ENCODE measurements around the gene DLGAP4. TPM values are rescaled to one million over a fixed set of nuclear protein-coding genes. Genes with fewer than 3 reads are reported as not detected.

DLGAP4 gene
- total RNA-seq, 2 donors from 2014 or later: 43.3 to 70.7 TPM

DNA sequence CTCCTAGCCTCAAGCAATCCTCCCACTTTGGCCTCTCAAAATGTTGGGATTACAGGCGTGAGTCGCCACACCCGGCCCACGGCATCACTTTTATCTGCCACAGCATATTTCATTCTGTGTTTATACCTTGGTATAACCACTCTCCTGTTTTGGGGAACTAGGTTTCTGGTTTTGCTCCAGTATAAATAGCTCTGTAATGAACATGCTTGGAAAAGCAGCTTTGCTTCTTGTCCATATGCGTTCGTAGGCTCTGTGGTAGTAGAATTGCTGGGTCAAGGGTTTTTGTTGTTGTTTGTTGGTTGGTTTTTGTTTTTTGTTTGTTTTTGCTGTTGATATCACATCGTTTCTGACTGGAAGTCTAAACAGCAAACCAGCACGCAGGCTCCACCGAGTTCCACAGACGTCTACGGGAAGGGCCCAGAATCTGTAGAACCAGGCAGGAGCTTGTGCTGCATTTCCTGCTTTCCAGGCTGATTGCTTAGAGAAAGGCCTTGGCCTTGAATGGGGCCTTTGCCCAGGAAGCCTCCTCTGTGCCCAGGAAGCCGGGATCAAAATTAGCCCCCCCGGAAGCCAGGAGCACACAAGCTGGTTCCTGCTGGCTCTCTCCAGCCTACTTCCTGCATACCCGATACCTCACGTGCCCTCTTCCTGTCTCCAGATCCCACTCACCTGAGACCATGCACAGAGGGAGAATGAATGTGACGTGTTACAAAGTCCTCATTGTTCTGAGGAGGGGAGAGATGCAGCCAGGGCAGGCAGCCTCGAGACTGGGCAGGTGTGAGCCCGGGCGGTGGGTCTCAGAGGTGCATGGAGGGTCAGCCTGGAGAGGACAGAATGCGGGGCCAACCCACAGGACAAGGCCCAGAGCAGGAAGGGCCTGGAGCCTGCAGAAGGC is 35.1 kb upstream of the DLGAP4 start:
- Mint-ChIP-seq H3K9me3 (no peaks in the 10 kb centered on the region), H3K36me3 (no peaks in the 10 kb centered on the region), H3K4me1 (ENCODE audit: low read depth in 2 of 2) (no peaks in the 10 kb centered on the region), H3K27me3 (no peaks in the 10 kb centered on the region), H3K27ac (no peak overlapping the region), H3K4me3 (no peak overlapping the region)
- no peak for DNase-seq (ENCODE audit: low spot score)
- no peak for ATAC-seq

DNA sequence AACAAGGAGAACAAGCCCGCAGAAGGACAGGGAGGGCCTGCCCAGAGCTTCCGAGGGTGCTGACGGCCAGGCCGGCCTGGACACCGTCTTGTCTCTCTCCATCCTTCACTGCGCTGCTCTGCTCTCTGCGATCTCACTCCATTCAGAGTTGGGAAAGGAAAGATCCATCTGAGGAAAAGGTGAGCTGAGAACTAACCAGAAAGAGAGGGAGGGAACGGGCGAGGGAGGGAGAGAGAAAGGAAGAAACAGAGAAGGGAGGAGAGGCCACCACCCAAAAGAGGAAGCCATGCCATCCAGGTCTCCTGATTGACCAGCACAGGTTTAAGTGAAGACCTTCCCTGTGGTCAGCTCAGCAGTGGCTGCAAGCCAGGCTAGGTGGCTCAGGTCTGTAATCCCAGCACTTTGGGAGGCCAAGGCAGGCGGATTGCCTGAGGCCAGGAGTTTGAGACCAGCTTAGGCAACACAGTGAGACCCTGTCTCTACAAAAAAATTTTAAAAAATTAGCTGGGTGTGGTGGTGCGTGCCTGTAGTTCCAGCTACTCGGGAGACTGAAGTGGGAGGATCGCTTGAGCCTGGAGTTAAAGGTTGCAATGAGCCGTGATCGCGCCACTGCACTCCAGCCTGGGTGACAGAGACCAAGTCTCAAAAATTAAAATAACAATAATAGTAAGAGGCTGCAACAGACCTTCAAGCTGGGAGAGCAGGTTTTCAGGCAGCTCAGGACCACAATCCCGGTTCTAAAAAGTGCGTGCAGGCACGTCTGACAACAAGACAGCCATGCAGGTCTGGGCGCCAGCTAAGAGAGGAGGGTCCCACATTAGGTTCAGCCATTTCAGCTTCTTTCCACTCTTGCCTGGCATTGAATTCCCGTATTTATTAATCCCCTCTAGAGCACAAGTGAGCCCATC is 34.2 kb upstream of the DLGAP4 start:
- H3K4me1 Mint-ChIP-seq (ENCODE audit: low read depth in 2 of 2): no peaks in the 10 kb centered on the region
- no peaks in the 10 kb centered on the region for H3K9me3 Mint-ChIP-seq
- no peak overlapping the region for H3K4me3 Mint-ChIP-seq
- no peaks in the 10 kb centered on the region for H3K36me3 Mint-ChIP-seq
- DNase-seq (ENCODE audit: low spot score): no peak
- no peak for ATAC-seq
- no peak overlapping the region for H3K27ac Mint-ChIP-seq
- H3K27me3 Mint-ChIP-seq: peaks cover 0 to 2% of the 10 kb centered on the region in 2 donors

GRCh38 chr20:36272547-36273220 is 33.5 kb upstream of the DLGAP4 start:
- Mint-ChIP-seq H3K4me1 (ENCODE audit: low read depth in 2 of 2) (no peaks in the 10 kb centered on the region), H3K27me3 (peaks cover 0 to 3% of the 10 kb centered on the region in 2 donors), H3K9me3 (no peaks in the 10 kb centered on the region), H3K27ac (no peak overlapping the region), H3K4me3 (no peak overlapping the region), H3K36me3 (no peaks in the 10 kb centered on the region)
- ATAC-seq (no peak), DNase-seq (ENCODE audit: low spot score) (no peak)

GRCh38 chr20:36273414-36274180 is 32.5 kb upstream of the DLGAP4 start:
- Mint-ChIP-seq H3K4me1 (ENCODE audit: low read depth in 2 of 2) (no peaks in the 10 kb centered on the region), H3K27ac (no peak overlapping the region)
- no peak for DNase-seq (ENCODE audit: low spot score)

DNA sequence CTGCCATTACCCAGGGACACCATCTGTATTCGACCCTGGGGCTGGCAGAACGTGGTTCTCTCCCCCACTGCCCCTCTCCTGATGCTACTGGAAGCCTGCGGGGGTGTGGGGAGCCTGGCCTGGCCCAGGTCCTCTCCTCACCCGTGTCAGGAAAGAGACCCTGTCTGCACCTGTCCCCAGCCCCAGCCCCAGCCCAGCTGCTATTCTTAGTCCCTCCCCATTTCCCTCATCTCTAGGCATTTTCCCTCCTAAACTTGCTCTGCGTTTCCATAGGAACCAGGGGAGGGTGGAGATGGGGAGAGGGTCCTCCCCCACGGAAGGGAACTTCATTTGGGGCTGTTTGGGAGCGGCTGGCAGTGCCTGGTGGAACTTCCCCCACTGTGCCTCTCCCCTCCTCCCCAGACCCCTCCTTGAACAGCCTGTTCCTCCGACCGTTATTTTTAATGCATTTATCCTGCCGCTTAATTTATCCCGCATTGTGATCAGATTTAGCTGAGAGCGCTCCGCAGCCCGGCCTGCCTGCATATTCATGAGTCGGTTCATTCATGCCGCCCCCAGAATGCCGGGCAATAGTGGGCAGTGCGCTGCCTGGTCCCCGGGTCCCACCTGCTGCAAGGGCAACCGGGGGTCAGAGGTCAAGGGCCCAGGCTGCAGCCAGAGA is 31.8 kb upstream of the DLGAP4 start:
- no peak overlapping the region for H3K27ac Mint-ChIP-seq
- DNase-seq (ENCODE audit: low spot score): no peak
- no peak for ATAC-seq
- H3K36me3 Mint-ChIP-seq: no peaks in the 10 kb centered on the region
- peaks cover 0 to 5% of the 10 kb centered on the region in 2 donors for H3K27me3 Mint-ChIP-seq
- no peaks in the 10 kb centered on the region for H3K4me1 Mint-ChIP-seq (ENCODE audit: low read depth in 2 of 2)
- H3K4me3 Mint-ChIP-seq: no peak overlapping the region
- H3K9me3 Mint-ChIP-seq: no peaks in the 10 kb centered on the region

More at GRCh38 chr20:36273414-36274180, 32.5 kb upstream of the DLGAP4 start:
- no peak for ATAC-seq
- no peaks in the 10 kb centered on the region for H3K36me3 Mint-ChIP-seq
- H3K9me3 Mint-ChIP-seq: no peaks in the 10 kb centered on the region
- H3K27me3 Mint-ChIP-seq: peaks cover 0 to 5% of the 10 kb centered on the region in 2 donors
- H3K4me3 Mint-ChIP-seq: no peak overlapping the region

DNA sequence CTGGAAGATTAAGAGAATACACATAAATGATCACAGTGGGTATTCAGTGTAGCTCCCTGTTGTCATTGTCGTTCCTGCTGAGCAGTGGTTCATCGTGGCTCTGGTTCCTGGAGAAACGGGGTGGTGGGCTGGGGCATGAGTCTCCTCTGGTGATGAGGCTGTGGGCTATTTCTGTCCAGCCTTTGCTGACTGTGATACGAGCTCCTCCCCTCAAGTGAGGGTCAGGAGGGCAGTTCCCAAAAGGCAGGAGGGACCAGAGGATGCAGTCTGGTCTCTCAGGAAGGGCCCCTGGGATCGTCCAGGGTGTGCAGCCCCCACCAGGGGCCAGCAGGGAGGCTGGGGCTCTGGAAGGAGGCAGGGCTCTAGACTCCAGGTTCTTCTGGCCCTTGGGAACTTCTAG is 31.1 kb upstream of the DLGAP4 start:
- H3K36me3 Mint-ChIP-seq: no peaks in the 10 kb centered on the region
- H3K27me3 Mint-ChIP-seq: peaks cover under 1 to 5% of the 10 kb centered on the region in 2 donors
- no peak for DNase-seq (ENCODE audit: low spot score)
- H3K9me3 Mint-ChIP-seq: no peaks in the 10 kb centered on the region
- no peak overlapping the region for H3K27ac Mint-ChIP-seq
- H3K4me1 Mint-ChIP-seq (ENCODE audit: low read depth in 2 of 2): no peaks in the 10 kb centered on the region
- H3K4me3 Mint-ChIP-seq: no peak overlapping the region
- no peak for ATAC-seq

DNA sequence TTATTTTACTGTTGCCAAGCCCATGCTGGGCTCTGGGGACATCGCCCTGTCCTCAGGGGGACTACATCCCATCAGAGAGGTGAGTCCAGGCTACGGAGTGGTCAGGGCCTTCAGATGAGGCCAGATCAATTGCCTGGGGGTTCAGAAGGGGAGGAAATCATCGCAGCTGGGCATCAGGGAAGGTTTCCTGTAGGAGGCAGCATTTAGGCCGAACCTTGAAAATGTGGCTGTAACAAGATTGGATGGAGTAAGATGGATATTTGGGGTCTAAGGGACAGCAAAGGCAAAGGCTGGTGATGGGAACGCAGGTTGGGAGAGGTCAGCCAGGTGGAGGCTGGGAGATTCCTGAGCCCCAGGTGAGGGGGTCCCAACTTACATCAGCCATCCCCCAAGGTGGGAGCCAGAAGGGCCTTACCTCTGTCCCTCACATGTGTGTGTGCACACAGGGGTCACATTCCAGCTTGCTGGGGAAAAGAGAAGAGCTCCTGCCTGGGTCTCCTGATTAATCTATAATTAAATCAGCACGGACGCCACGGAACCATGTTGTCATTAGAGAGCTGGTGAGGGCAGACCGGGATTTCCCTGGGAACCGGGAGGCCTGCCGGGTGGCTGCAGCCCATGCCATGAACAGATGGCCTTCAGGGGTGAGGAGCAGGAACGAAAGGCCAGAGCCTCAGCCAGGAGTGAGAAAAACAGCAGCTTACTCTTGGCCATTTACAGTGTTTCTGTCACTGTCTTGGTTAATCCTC is 30.5 kb upstream of the DLGAP4 start:
- Mint-ChIP-seq H3K27ac (no peak overlapping the region), H3K4me3 (no peak overlapping the region), H3K9me3 (no peaks in the 10 kb centered on the region), H3K36me3 (no peaks in the 10 kb centered on the region), H3K27me3 (peaks cover 6 to 7% of the 10 kb centered on the region in 2 donors), H3K4me1 (ENCODE audit: low read depth in 2 of 2) (no peaks in the 10 kb centered on the region)
- DNase-seq (ENCODE audit: low spot score) (no peak), ATAC-seq (no peak)

- no peak overlapping the region for H3K27ac Mint-ChIP-seq
- H3K4me1 Mint-ChIP-seq (ENCODE audit: low read depth in 2 of 2): no peaks in the 10 kb centered on the region
- DNase-seq (ENCODE audit: low spot score) (no peak), ATAC-seq (no peak)
- no peaks in the 10 kb centered on the region for H3K9me3 Mint-ChIP-seq
- H3K36me3 Mint-ChIP-seq: no peaks in the 10 kb centered on the region
- no peak overlapping the region for H3K4me3 Mint-ChIP-seq
- peaks cover 16 to 22% of the 10 kb centered on the region in 2 donors for H3K27me3 Mint-ChIP-seq
Observed at GRCh38 chr20:36277546-36277945, 28.6 kb upstream of the DLGAP4 start.

GRCh38 chr20:36279362-36279761 is 26.8 kb upstream of the DLGAP4 start:
- no peak for DNase-seq (ENCODE audit: low spot score)
- Mint-ChIP-seq H3K27me3 (peaks cover 19 to 32% of the 10 kb centered on the region in 2 donors), H3K4me3 (no peak overlapping the region), H3K4me1 (ENCODE audit: low read depth in 2 of 2) (no peaks in the 10 kb centered on the region), H3K27ac (no peak overlapping the region), H3K36me3 (no peaks in the 10 kb centered on the region), H3K9me3 (no peaks in the 10 kb centered on the region)
- ATAC-seq: no peak

DNA sequence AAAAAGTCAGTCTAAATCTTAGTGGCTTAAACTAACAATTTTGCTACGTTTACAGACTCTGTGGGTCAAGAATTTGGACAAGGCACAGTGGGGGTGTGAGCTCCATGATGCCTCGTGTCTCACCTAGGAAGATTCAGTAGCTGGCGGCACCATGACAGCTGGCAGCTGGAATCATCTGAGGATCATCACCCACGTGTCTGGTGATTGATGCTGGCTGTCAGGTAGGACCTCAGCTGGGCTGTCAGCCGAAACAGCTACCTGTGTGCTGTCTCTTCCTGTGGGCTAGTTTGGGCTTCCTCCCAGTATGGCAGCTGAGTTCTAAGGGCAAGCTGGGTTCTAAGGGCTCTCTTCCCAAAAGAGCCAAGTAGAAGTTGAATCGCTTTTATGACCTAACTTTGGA is 26.4 kb upstream of the DLGAP4 start:
- no peaks in the 10 kb centered on the region for H3K9me3 Mint-ChIP-seq
- no peaks in the 10 kb centered on the region for H3K36me3 Mint-ChIP-seq
- no peak overlapping the region for H3K27ac Mint-ChIP-seq
- H3K4me1 Mint-ChIP-seq (ENCODE audit: low read depth in 2 of 2): no peaks in the 10 kb centered on the region
- no peak overlapping the region for H3K4me3 Mint-ChIP-seq
- ATAC-seq (no peak), DNase-seq (ENCODE audit: low spot score) (no peak)
- H3K27me3 Mint-ChIP-seq: peaks cover 19 to 32% of the 10 kb centered on the region in 2 donors

- Mint-ChIP-seq H3K4me3 (no peak overlapping the region), H3K36me3 (no peaks in the 10 kb centered on the region), H3K9me3 (no peaks in the 10 kb centered on the region), H3K27ac (no peak overlapping the region), H3K4me1 (ENCODE audit: low read depth in 2 of 2) (no peaks in the 10 kb centered on the region), H3K27me3 (peaks cover 21 to 32% of the 10 kb centered on the region in 2 donors)
- ATAC-seq (no peak), DNase-seq (ENCODE audit: low spot score) (no peak)
Observed at GRCh38 chr20:36281785-36282380, 24.3 kb upstream of the DLGAP4 start.

- Mint-ChIP-seq H3K4me1 (ENCODE audit: low read depth in 2 of 2) (no peaks in the 10 kb centered on the region), H3K9me3 (no peaks in the 10 kb centered on the region), H3K27me3 (peaks cover 27 to 54% of the 10 kb centered on the region in 2 donors), H3K27ac (no peak overlapping the region), H3K36me3 (no peaks in the 10 kb centered on the region), H3K4me3 (no peak overlapping the region)
- DNase-seq (ENCODE audit: low spot score) (no peak), ATAC-seq (no peak)
Observed at GRCh38 chr20:36284751-36285150, 21.4 kb upstream of the DLGAP4 start.

Measured in natural killer cell treated with Interleukin-12 subunit alpha and Interleukin-12 subunit beta and Interleukin-15 and Interleukin-18, amount 100 ng/mL, for 72 hours (primary cell).